GM21360 (cell line): ENCODE measurements around the gene SPEF1.

ENCODE experiments used
- ATAC-seq: cut with Tn5 transposase; IDR thresholded peaks from one replicate; pipeline ENCODE4 v1.9.1; 2021; ENCODE audit warnings: mild to moderate bottlenecking, moderate library complexity; ENCODE audit not compliant: unreplicated experiment

The SPEF1 gene

DNA sequence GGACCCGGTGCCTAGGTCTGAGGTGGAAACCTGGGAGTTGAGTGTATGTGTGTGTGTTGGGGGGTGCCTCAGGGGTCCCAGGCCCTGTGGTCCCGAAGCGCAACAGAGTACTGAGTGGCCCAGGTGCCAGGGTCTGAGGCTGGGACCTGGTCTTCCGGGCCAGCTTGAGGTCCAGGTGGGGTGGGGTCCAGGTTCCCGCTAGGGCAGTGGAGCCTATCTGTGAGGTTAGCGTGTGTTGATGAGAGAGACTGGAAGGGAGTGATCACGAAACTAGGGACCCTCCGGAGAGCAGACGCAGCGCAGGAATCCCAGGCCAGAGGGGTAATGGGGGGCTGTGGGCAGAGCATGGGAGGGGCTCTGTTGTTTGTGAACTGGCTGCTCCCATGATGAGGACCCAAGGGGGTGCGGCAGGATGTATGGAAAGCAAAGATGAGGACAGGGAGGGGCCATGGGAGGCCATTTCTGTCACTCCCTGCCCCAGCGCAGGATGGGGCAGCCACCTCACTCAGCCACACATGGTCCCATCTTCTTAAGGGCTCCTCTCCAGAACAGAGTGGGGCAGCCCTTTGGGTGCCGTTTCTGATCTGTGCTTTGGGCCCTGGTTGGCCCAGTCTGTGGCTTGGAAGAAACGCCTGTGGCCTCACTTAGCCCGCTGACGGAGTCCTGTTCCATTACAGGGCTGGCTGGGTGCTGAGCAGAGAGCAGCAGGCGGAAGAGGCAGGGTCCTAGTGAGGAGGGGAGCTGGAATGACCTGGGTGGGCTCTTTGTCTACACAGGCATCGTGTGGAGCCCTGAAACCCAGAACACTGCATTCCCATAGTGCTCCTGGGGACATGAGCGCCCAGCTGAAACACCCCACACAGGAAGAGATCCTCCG, 47.9 kb downstream of the SPEF1 start:
- ATAC-seq: no peak

DNA sequence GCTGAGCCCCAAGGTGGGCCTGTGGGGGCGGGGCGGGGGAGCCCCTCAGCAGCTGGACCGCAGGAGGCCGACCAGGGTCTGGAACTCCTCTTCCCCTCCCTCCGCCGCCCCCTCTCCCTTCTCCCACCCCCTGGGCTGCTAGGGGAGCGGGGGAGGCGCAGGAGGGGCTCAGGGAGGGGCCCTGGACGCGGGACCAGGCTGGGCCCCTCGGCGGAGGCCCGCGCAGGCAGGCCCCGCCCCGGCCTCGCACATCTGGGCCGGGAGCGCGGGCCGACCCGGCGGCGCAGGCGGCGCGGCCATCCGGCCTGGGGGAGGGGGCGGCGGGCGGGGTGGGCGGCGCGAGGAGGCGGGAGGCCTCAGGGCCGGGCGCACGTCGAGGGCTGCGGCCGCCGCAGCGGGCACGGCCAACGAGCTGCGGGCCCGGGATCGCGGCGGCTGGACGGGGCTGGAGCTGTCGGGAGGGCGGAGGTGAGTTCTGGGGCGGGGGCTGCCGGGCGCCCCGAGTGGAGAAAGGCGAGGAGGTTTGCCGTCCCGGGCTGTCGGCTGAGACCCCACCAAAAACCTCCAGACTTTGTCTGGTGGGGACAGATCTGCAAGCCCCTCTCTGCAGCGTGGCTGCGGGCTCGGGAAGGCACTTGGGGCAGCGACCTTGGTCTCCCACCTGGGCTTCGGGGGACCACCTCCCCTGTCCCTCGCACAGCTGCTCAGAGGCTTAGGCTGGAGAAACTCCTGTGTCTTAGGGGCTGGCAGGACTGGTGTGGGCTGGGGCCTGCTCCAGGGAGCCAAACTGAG, 48.7 kb downstream of the SPEF1 start, which contains the start of gene HSPA12B:
Gene HSPA12B (plus strand): TSS at position 359 of the 792 bp plus-strand sequence. CDS start 5,990 bp downstream, outside the sequence.
- no peak for ATAC-seq

DNA sequence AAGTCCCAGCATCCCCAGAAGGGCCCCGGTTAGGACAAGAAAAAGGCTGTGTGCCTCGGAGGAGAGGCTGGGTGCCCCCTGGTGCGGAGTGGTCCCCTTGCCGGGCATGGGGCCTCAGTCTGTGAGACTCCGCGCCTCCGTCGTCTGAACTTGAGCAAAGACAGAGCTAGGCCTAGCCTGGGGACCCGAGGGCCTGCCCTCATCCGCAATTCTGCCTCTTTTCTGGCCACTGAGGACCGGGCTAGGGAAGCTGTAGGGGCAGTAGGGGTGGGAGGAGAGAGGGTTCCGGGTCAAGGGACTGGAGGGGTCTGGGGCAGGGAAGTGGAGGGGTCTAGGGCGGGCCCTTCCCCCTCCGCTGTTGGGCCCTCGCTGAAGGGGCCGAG, 49.3 kb downstream of the SPEF1 start:
- no peak for ATAC-seq

DNA sequence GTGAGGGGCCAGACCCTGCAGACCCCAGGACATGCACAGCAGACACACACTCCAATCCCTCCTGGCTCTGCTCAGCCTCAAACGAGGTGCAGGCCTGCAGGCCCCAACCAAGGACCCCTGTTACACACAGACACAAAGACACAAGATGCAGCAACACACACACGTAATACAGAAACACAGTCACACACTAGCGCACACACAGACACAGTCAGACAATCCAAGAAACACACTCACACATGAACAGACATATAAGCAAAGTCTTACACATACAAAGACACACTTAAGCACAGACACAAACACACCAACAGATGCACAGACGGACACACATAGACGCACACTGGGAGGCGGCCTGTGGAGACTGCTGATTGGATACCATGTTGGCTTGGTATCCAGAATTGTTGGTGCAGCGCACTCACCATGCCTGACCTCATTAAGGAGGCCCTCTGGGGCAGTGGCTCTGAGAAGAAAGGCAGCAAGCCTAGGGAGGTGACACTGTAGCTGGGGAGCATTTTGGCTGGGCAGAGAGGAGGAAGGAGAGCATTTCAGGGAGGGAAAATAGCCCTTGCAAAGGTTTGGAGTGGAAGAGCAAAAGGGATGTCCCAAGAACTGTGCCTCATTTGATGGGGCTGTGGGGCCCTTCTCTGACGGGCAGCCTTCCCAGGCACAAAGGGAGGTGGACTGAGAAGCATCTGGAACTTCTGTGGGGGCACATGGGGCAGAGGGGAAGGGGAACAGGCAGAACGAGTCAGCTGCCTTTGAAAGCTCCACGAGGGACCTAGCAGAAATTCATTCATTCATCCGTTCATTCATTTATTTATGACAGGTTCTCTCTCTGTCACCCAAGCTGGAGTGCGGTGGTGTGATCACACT, 50.2 kb downstream of the SPEF1 start:
- ATAC-seq: no peak

DNA sequence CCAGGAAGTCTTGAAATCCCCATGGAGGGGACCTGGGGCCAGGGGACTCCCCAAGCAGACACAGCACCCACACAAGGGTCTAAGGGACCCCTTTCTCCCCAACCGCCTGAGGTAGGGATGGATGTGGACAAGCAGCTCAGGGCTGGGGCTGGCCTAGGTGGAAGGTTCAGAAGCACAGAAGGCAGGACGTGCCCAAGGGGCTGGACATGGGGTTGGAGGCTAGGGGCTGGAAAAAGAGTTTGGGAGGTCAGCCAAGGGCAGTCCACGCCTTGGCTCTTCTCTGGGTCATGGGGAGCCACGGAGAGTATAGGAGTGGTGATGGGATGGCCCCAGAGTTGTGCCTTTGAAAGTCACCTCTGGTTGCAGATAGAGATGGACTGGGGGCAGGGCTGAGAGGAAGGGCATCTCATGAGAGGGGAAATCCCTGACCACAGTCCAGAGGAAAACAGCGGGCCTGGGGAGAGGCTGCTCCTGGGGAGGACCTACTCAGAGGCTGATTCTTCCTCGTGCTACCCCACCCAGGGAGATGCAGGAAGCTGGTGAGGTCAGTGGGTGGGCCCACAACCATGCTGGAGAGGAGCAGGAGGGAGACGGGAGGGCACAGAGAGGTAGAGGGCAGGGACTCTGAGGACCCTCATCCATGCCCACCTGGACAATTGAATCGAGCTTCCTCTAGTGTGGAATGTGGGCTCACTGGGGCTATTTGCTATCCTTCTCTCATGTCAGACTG, 51.3 kb downstream of the SPEF1 start:
- no peak for ATAC-seq

DNA sequence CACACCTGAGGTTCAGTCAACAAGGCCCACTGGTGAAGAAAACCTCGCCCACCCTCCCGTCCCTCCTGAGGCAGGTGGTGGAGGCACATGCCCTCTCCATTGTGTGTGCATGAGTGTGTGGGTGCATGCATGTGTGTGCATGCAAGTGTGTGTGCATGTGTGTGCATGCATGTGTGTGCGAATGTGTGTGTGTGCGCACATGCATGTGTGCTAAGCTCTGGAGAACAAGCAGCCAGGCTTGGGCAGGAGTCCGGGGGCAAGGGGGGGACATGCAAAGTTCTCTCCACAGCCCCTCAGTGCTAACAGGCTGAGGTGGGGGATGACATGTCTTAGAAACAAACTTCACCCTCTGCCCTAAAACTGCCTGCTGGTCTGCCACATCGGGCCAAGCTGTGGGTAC, 51.9 kb downstream of the SPEF1 start:
- no peak for ATAC-seq

DNA sequence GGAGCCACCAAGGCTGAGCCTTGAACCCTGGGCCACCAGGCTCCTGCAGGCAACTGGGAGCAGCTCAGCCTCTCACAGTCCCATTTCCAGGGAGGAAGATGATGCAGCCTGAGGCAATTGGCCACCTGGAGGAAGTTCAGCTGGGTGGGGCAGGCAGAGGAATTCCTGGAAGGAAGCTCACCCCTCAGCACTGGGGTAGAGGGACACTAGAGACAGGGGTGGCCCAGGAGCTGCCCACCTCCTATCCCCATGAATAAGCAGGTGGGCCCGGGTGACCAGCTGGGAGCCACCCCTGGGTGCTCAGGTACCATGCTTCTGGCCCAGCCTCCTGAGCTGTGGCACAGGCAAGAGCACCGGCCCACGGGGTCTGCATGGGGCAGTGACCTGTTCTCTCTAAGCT, 52.4 kb downstream of the SPEF1 start:
- ATAC-seq: no peak

DNA sequence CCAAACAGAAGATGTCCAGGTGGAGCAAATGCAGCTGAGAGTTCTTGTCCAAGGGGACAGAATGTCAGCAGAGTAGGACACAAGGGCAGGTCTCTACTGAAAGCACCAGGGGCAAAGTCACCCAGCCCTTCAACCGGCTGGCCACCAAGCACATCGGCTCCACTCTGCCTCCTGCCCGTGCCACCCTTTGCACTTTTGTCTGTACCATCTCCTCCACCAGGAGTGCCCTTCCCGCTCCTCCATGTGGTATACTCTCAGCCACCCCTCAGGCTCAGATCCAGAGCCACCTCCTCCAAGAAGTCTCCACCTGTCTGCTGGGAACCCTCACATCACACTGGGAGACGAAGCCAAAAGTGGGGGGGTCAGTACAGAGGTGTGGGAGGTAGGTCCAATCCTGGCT, 52.9 kb downstream of the SPEF1 start:
- no peak for ATAC-seq
